HG03103 (cell line): ENCODE results near the gene SIRT3.
A peak's percentile ranks its signal among the peaks of the same experiment; 100 is the strongest.
"Not testable (repeated sequence)": the region's sequence is repeated elsewhere in the genome, so short reads cannot be mapped to it uniquely, and the experiment has no call there.

ENCODE experiments used
- ATAC-seq: cut with Tn5 transposase; IDR thresholded peaks from one replicate; pipeline ENCODE4 v1.9.1; 2021; ENCODE audit warnings: low read depth; ENCODE audit not compliant: unreplicated experiment

The SIRT3 gene

GRCh38 chr11:189200-189783 lies 46.9 kb downstream of the SIRT3 start:
- ATAC-seq: peak; percentile 38

- not testable (repeated sequence) for ATAC-seq
These were observed 55.9 kb downstream of the SIRT3 start for GRCh38 chr11:180242-180641.
